GM12878 (cell line): ENCODE results near the gene SNX21. TPM values are rescaled to one million over a fixed set of nuclear protein-coding genes. Genes with fewer than 3 reads are reported as not detected.

Experiments
- ATAC-seq: fragments of 200-7000 bp; cut with Tn5 transposase; 3 replicates; pipeline ENCODE4 v1.9.1; 2020; ENCODE audit warnings: mild to moderate bottlenecking, moderate library complexity
- BruUV-seq: library from RNA; stranded (reverse); fragments of 400-500 nt; replicated peaks from 2 replicates; lab custom pipeline; 2021; lab: Mats Ljungman, UMichigan
- CTCF ChIA-PET: fragments of 300-600 bp; sonication (Branson Sonifier 250); formaldehyde crosslinking; extraction: SDS; loops from one replicate; lab custom pipeline; 2021; ENCODE audit warnings: inconsistent platforms; lab: Yijun Ruan, JAX
- POLR2A ChIA-PET: fragments of 350-600 bp; formaldehyde crosslinking; extraction: SDS; loops from one replicate; lab custom pipeline; 2021; ENCODE audit warnings: inconsistent platforms; lab: Charles Lee
- RAD21 ChIA-PET: fragments of 300-600 bp; sonication (Branson Sonifier 250); formaldehyde crosslinking; loops from one replicate; lab custom pipeline; 2023; ENCODE audit warnings: antibody characterized with exemption; ENCODE audit not compliant: unreplicated experiment; lab: Charles Lee
- SMC1A ChIA-PET: fragments of 300-600 bp; sonication (Branson Sonifier 250); formaldehyde crosslinking; loops from one replicate; lab custom pipeline; 2023; ENCODE audit not compliant: unreplicated experiment, uncharacterized antibody; lab: Charles Lee
- DNase-seq: peaks from one replicate; pipeline ENCODE4 v3.0.0-alpha.2; 2011; ENCODE audit warnings: low read depth, low spot score
- FAIRE-seq: peaks from 3 replicates; lab custom pipeline; 2011; peaks lifted over from hg19 to GRCh38; lab: Jason Lieb, UNC
- H2AFZ ChIP-seq: 2 replicates; pipeline ENCODE4 v1.6.0; 2011; ENCODE audit warnings: low read depth, low read length, control low read depth; ENCODE audit not compliant: control insufficient read depth
- H3K27ac ChIP-seq: 2 replicates; pipeline ENCODE4 v1.5.1; 2011; ENCODE audit warnings: control low read depth; ENCODE audit not compliant: control insufficient read depth, insufficient read depth
- H3K27me3 ChIP-seq, 2 experiments: replicated peaks in 1 of 2; 2 replicates each; pipeline versions ENCODE4 v1.6.0 to v1.6.1; 2011; ENCODE audit warnings: low read length in 1 of 2; ENCODE audit not compliant: control insufficient read depth in 2 of 2, insufficient read depth in 2 of 2
- H3K36me3 ChIP-seq, 2 experiments: 2 replicates each; pipeline ENCODE4 v1.5.1; 2011; ENCODE audit warnings: low read length in 1 of 2; ENCODE audit not compliant: control insufficient read depth in 2 of 2, insufficient read depth in 2 of 2
- H3K4me1 ChIP-seq: 2 replicates; pipeline ENCODE4 v1.6.1; 2011; ENCODE audit warnings: mild to moderate bottlenecking, low read length, moderate library complexity, mixed read lengths; ENCODE audit not compliant: control insufficient read depth, insufficient read depth
- H3K4me2 ChIP-seq: 2 replicates; pipeline ENCODE4 v1.6.0; 2011; ENCODE audit warnings: control low read depth; ENCODE audit not compliant: control insufficient read depth, insufficient read depth
- H3K4me3 ChIP-seq: fragments of 200-600 bp; sonication (generic); 2 replicates; pipeline ENCODE4 v1.5.1; 2016
- H3K79me2 ChIP-seq: 2 replicates; pipeline ENCODE4 v1.6.0; 2011; ENCODE audit warnings: low read length; ENCODE audit not compliant: control insufficient read depth, insufficient read depth
- H3K9ac ChIP-seq: 2 replicates; pipeline ENCODE4 v1.8.0; 2011; ENCODE audit warnings: low read length, control low read depth, mixed read lengths; ENCODE audit not compliant: control insufficient read depth, insufficient read depth
- H3K9me3 ChIP-seq: replicated peaks from 3 replicates; pipeline ENCODE4 v1.5.1; 2011; ENCODE audit warnings: mild to moderate bottlenecking, low read length; ENCODE audit not compliant: control insufficient read depth, insufficient read depth
- H4K20me1 ChIP-seq: 2 replicates; pipeline ENCODE4 v1.6.0; 2011; ENCODE audit not compliant: control insufficient read depth, insufficient read depth
- GATAD2B ChIP-seq: fragments of 450-650 bp; conservative IDR thresholded peaks from 2 replicates; pipeline ENCODE4 v1.6.1; 2017; ENCODE audit warnings: low read depth, mild to moderate bottlenecking, moderate library complexity
- JUND ChIP-seq: IDR thresholded peaks from 2 replicates; pipeline ENCODE4 v1.6.1; 2012; ENCODE audit warnings: low read depth, mild to moderate bottlenecking, low read length, improper control_type of control experiment, moderate library complexity
- MTA3 ChIP-seq: IDR thresholded peaks from 2 replicates; pipeline ENCODE4 v1.6.1; 2012; ENCODE audit warnings: low read length, inconsistent platforms, borderline replicate concordance
- WGBS: methylation state at CpG from one replicate; pipeline ENCODE4 v1.1.6; 2016; ENCODE audit warnings: low lambda C conversion rate; ENCODE audit not compliant: insufficient replicate concordance, insufficient coverage; ENCODE audit errors: missing lambda C conversion rate; 5-methylcytosine and 5-hydroxymethylcytosine counted together
- in situ Hi-C: fragments of 300-500 bp; cut with MboI; formaldehyde crosslinking; loops from 9 replicates; pipeline ENCODE4 v1.14.3; 2018; ENCODE audit warnings: mixed read lengths
- intact Hi-C: fragments of 100-400 bp; cut with micrococcal nuclease; formaldehyde crosslinking; loops from one replicate; pipeline ENCODE4 v1.14.2; 2022; ENCODE audit not compliant: unreplicated experiment
- polyA plus RNA-seq, 11 experiments: library from polyadenylated mRNA; depleted of rRNA in 4 of 11; unstranded in 6 of 11; stranded (reverse) in 5 of 11; fragments of >200 nt; fragmentation: Nextera tagmentation in 4 of 11; fragmentation: Illumina TruSeq in 1 of 11; extraction: Ambion mirVana in 4 of 11; extraction: Trizol in 1 of 11; gene quantifications; 1 replicate in 1 of 11; 2 replicates in 10 of 11; pipeline versions ENCODE4 v1.2.1 to v1.2.3, GENCODE V29; 2011 to 2016; ENCODE audit warnings: inconsistent platforms in 2 of 11, missing spikeins in 2 of 11, low read depth in 1 of 11
- total RNA-seq, 4 experiments: library from RNA; depleted of rRNA in 3 of 4; stranded (reverse); fragments of >200 nt in 3 of 4; fragmentation: Illumina TruSeq in 1 of 4; extraction: Trizol in 1 of 4; gene quantifications; 2 replicates each; pipeline versions ENCODE4 v1.2.1 to v1.2.3, GENCODE V29; 2013 to 2021
- TF ChIP-seq, protein P1 (sequence below): fragments of 450-650 bp; IDR thresholded peaks from 2 replicates; pipeline ENCODE4 v1.6.1; 2017; ENCODE audit warnings: antibody characterized with exemption, mild to moderate bottlenecking, moderate library complexity
- TF ChIP-seq, protein P2 (sequence below): fragments of 150-350 bp; IDR thresholded peaks from 2 replicates; pipeline ENCODE4 v1.6.1; 2016; ENCODE audit warnings: low read depth, low read length
- TF ChIP-seq, protein P3 (sequence below): fragments of 450-650 bp; formaldehyde crosslinking; IDR thresholded peaks from 2 replicates; pipeline ENCODE4 v1.5.0; 2022; ENCODE audit warnings: mild to moderate bottlenecking, missing genetic modification characterization

The SNX21 gene
- total and polyA plus RNA-seq, 10 of the 15 experiments (the other 5 are each of a cell fraction or from before 2014, with no cell fraction given): 0.10 to 1.4 (median 0.57) TPM

GRCh38 chr20:45848969-45849582 lies 15.5 kb downstream of the SNX21 start:
- Histone ChIP-seq H3K27ac (no peak overlapping the region), H3K27me3 (no peaks in the 10 kb centered on the region), H3K9ac (no peak overlapping the region), H4K20me1 (no peaks in the 10 kb centered on the region), H3K4me1 (no peaks in the 10 kb centered on the region), H3K79me2 (no peaks in the 10 kb centered on the region), H3K4me3 (no peak overlapping the region), H3K9me3 (no peaks in the 10 kb centered on the region), H2AFZ (no peak overlapping the region), H3K4me2 (no peak overlapping the region), H3K36me3 (no peaks in the 10 kb centered on the region; a peak in 1 of 4 replicates)
- ChIA-PET SMC1A (interaction anchor here (1.6 kb wide), 1 partner anchor 8 kb away, joined by 4 read pairs; no protein-coding TSS in a partner anchor), RAD21 (no interaction called here), POLR2A (no interaction called here), CTCF (no interaction called here)
- no peak for DNase-seq
- no peak for FAIRE-seq
- TF ChIP-seq, protein P1, sequence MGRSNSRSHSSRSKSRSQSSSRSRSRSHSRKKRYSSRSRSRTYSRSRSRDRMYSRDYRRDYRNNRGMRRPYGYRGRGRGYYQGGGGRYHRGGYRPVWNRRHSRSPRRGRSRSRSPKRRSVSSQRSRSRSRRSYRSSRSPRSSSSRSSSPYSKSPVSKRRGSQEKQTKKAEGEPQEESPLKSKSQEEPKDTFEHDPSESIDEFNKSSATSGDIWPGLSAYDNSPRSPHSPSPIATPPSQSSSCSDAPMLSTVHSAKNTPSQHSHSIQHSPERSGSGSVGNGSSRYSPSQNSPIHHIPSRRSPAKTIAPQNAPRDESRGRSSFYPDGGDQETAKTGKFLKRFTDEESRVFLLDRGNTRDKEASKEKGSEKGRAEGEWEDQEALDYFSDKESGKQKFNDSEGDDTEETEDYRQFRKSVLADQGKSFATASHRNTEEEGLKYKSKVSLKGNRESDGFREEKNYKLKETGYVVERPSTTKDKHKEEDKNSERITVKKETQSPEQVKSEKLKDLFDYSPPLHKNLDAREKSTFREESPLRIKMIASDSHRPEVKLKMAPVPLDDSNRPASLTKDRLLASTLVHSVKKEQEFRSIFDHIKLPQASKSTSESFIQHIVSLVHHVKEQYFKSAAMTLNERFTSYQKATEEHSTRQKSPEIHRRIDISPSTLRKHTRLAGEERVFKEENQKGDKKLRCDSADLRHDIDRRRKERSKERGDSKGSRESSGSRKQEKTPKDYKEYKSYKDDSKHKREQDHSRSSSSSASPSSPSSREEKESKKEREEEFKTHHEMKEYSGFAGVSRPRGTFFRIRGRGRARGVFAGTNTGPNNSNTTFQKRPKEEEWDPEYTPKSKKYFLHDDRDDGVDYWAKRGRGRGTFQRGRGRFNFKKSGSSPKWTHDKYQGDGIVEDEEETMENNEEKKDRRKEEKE: no peak
- TF ChIP-seq, protein P2, sequence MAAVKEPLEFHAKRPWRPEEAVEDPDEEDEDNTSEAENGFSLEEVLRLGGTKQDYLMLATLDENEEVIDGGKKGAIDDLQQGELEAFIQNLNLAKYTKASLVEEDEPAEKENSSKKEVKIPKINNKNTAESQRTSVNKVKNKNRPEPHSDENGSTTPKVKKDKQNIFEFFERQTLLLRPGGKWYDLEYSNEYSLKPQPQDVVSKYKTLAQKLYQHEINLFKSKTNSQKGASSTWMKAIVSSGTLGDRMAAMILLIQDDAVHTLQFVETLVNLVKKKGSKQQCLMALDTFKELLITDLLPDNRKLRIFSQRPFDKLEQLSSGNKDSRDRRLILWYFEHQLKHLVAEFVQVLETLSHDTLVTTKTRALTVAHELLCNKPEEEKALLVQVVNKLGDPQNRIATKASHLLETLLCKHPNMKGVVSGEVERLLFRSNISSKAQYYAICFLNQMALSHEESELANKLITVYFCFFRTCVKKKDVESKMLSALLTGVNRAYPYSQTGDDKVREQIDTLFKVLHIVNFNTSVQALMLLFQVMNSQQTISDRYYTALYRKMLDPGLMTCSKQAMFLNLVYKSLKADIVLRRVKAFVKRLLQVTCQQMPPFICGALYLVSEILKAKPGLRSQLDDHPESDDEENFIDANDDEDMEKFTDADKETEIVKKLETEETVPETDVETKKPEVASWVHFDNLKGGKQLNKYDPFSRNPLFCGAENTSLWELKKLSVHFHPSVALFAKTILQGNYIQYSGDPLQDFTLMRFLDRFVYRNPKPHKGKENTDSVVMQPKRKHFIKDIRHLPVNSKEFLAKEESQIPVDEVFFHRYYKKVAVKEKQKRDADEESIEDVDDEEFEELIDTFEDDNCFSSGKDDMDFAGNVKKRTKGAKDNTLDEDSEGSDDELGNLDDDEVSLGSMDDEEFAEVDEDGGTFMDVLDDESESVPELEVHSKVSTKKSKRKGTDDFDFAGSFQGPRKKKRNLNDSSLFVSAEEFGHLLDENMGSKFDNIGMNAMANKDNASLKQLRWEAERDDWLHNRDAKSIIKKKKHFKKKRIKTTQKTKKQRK: no peak
- TF ChIP-seq GATAD2B: no peak
- no peak for TF ChIP-seq JUND
- no peak for TF ChIP-seq MTA3
- TF ChIP-seq, protein P3, sequence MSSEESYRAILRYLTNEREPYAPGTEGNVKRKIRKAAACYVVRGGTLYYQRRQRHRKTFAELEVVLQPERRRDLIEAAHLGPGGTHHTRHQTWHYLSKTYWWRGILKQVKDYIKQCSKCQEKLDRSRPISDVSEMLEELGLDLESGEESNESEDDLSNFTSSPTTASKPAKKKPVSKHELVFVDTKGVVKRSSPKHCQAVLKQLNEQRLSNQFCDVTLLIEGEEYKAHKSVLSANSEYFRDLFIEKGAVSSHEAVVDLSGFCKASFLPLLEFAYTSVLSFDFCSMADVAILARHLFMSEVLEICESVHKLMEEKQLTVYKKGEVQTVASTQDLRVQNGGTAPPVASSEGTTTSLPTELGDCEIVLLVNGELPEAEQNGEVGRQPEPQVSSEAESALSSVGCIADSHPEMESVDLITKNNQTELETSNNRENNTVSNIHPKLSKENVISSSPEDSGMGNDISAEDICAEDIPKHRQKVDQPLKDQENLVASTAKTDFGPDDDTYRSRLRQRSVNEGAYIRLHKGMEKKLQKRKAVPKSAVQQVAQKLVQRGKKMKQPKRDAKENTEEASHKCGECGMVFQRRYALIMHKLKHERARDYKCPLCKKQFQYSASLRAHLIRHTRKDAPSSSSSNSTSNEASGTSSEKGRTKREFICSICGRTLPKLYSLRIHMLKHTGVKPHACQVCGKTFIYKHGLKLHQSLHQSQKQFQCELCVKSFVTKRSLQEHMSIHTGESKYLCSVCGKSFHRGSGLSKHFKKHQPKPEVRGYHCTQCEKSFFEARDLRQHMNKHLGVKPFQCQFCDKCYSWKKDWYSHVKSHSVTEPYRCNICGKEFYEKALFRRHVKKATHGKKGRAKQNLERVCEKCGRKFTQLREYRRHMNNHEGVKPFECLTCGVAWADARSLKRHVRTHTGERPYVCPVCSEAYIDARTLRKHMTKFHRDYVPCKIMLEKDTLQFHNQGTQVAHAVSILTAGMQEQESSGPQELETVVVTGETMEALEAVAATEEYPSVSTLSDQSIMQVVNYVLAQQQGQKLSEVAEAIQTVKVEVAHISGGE (CRISPR knock-in tag): no peak
- 96% methylated on average over 8 of the region's 8 CpGs for WGBS
- no peak for ATAC-seq
- no TSS peak for BruUV-seq
- in situ Hi-C loops: no loop called here
- intact Hi-C loops: no loop called here
